Right lobe of liver (tissue), 6 donors: ENCODE data around the gene PRM3. TPM values are rescaled to one million over a fixed set of nuclear protein-coding genes. Genes with fewer than 3 reads are reported as not detected.

Experiments
- ATAC-seq, 4 donors: fragments of 200-7000 bp; cut with Tn5 transposase; one replicate each; pipeline ENCODE4 v1.9.1; 2020; ENCODE audit warnings: mild to moderate bottlenecking in 4 of 4, moderate library complexity in 4 of 4
- DNase-seq, 3 donors: peaks; one replicate each; pipeline ENCODE4 v3.0.0-alpha.2; 2020
- H3K27ac ChIP-seq, 3 donors: fragments of 200-600 bp; one replicate each; pipeline ENCODE4 v1.8.0; 2022
- H3K27me3 ChIP-seq, 2 donors: fragments of 200-600 bp; one replicate each; pipeline ENCODE4 v1.8.0; 2022
- H3K36me3 ChIP-seq, 4 donors: fragments of 200-600 bp; sonication (generic) in 1 of 4; one replicate each; pipeline versions ENCODE4 v1.5.1 to v1.8.0; 2017 to 2022; ENCODE audit warnings: control low read depth in 1 of 4
- H3K4me1 ChIP-seq, 4 donors: fragments of 200-600 bp; sonication (generic) in 1 of 4; one replicate each; pipeline versions ENCODE4 v1.5.1 to v1.8.0; 2017 to 2022; ENCODE audit warnings: control low read depth in 1 of 4
- H3K4me3 ChIP-seq, 3 donors: fragments of 200-600 bp; one replicate each; pipeline ENCODE4 v1.8.0; 2022
- H3K9me3 ChIP-seq, 4 donors: fragments of 200-600 bp; sonication (generic) in 1 of 4; one replicate each; pipeline versions ENCODE4 v1.5.1 to v1.8.0; 2017 to 2022; ENCODE audit warnings: control low read depth in 1 of 4
- CTCF ChIP-seq, 4 donors: fragments of 200-600 bp in 3 of 4; fragments of 450-650 bp in 1 of 4; IDR thresholded peaks; one replicate each; pipeline versions ENCODE4 v1.5.1 to v1.8.0; 2016 to 2022; ENCODE audit warnings: antibody characterized with exemption in 4 of 4, mild to moderate bottlenecking in 2 of 4
- POLR2A ChIP-seq: fragments of 450-650 bp; IDR thresholded peaks from one replicate; pipeline ENCODE4 v1.6.1; 2017; ENCODE audit warnings: antibody characterized with exemption, mild to moderate bottlenecking
- whole genome bisulfite sequencing: methylation state at CpG from one replicate; pipeline ENCODE4 v1.1.6; 2018; ENCODE audit warnings: low coverage, low lambda C conversion rate; ENCODE audit not compliant: insufficient coverage; ENCODE audit errors: missing lambda C conversion rate; 5-methylcytosine and 5-hydroxymethylcytosine counted together
- intact Hi-C, 2 donors: fragments of 100-400 bp; cut with DNase I; formaldehyde crosslinking; loops; one replicate each; pipeline versions ENCODE4 v1.11.2 to v1.14.1; 2022
- total RNA-seq, 6 experiments: library from RNA; depleted of rRNA in 2 of 6; stranded (reverse); fragments of >200 nt in 2 of 6; fragmentation: NEBNext Ultra II Directional in 3 of 6; extraction: Animal tissue kit (Norgen Biotek cat#: 25700) in 3 of 6; gene quantifications; one replicate each; pipeline versions ENCODE4 v1.1.0 to v1.2.4, GENCODE V29; 2016 to 2023
- donor health status: DM: no; HTN: yes; CAD: no.
- donor health status: DM: no; HTN: no; CAD: no.
- donor health status: DM: no; HTN: no; CAD: no.
- donor health status: DM: no; HTN: yes; CAD: no.
- donor health status: DM: no; HTN: yes; CAD: no.

The PRM3 gene
- total RNA-seq, 6 experiments from 2014 or later: not detected

- Histone ChIP-seq H3K4me3 (no peak overlapping the region), H3K36me3 (no peaks in the 10 kb centered on the region), H3K27me3 (no peaks in the 10 kb centered on the region), H3K9me3 (no peaks in the 10 kb centered on the region), H3K4me1 (no peaks in the 10 kb centered on the region), H3K27ac (no peak overlapping the region)
- DNase-seq (no peak), ATAC-seq (no peak)
- no peak for TF ChIP-seq CTCF (IDR thresholded peaks at IDR 0.05)
- no peak for TF ChIP-seq POLR2A
- 88% methylated on average over 2 of the region's 2 CpGs for WGBS
- intact Hi-C loops: no loop called here
Measured at GRCh38 chr16:11289202-11289601, 15.8 kb upstream of the PRM3 start.

- Histone ChIP-seq H3K9me3 (no peaks in the 10 kb centered on the region), H3K27ac (no peak overlapping the region), H3K36me3 (no peaks in the 10 kb centered on the region), H3K4me3 (no peak overlapping the region), H3K4me1 (peaks cover 0 to 2% (median 0%) of the 10 kb centered on the region in 4 donors), H3K27me3 (no peaks in the 10 kb centered on the region)
- no peak for ATAC-seq
- intact Hi-C loops: no loop called here
- DNase-seq: no peak
- TF ChIP-seq POLR2A: no peak
- TF ChIP-seq CTCF (IDR thresholded peaks at IDR 0.05): no peak
- 66% methylated on average over 2 of the region's 2 CpGs for WGBS
Measured at GRCh38 chr16:11285842-11286241, 12.4 kb upstream of the PRM3 start.

- Histone ChIP-seq H3K9me3 (no peaks in the 10 kb centered on the region), H3K27me3 (no peaks in the 10 kb centered on the region)
- no peak for DNase-seq
Measured at GRCh38 chr16:11283820-11284248, 10.4 kb upstream of the PRM3 start.

GRCh38 chr16:11280616-11281522, 7.4 kb upstream of the PRM3 start, which contains the start of gene PRM1:
TSS of gene PRM1 (minus strand) at chr16:11281330. CDS start at chr16:11281238, 92 bp downstream.
- TF ChIP-seq CTCF (IDR thresholded peaks at IDR 0.05): no peak
- TF ChIP-seq POLR2A: no peak
- DNase-seq: no peak

More at GRCh38 chr16:11283820-11284248, 10.4 kb upstream of the PRM3 start:
- intact Hi-C loops: no loop called here
- Histone ChIP-seq H3K4me3 (no peak overlapping the region), H3K27ac (no peak overlapping the region), H3K4me1 (peaks cover 0 to 14% (median 3%) of the 10 kb centered on the region in 4 donors), H3K36me3 (no peaks in the 10 kb centered on the region)
- TF ChIP-seq POLR2A: no peak
- TF ChIP-seq CTCF (IDR thresholded peaks at IDR 0.05): no peak
- no peak for ATAC-seq
- WGBS: 47% methylated on average over 2 of the region's 4 CpGs

More at GRCh38 chr16:11280616-11281522, 7.4 kb upstream of the PRM3 start, which contains the start of gene PRM1:
- no peak within 1 kb of the TSS for H3K4me3 ChIP-seq
- H3K4me1 ChIP-seq: peaks cover 0 to 16% (median 3%) of the 10 kb centered on the region in 4 donors
- intact Hi-C loops: no loop called here
- no peaks in the 10 kb centered on the region for H3K36me3 ChIP-seq
- 93% methylated on average over 5 of the region's 25 CpGs for WGBS
- no peaks in the 10 kb centered on the region for H3K27me3 ChIP-seq
- no peaks in the 10 kb centered on the region for H3K9me3 ChIP-seq
- ATAC-seq: no peak
- peak within 1 kb of the TSS in 2 of 3 donors; percentile 54 to 82 for H3K27ac ChIP-seq
